VCaP (cell line): ENCODE data around the gene ATPAF1.
"Not testable (repeated sequence)": the region's sequence is repeated elsewhere in the genome, so short reads cannot be mapped to it uniquely, and the experiment has no call there.

ENCODE experiments used
- H3K27ac ChIP-seq: fragments of 450-650 bp; 2 replicates; pipeline ENCODE4 v1.5.1; 2017
- CTCF ChIP-seq: fragments of 450-650 bp; conservative IDR thresholded peaks from 2 replicates; pipeline ENCODE4 v1.5.1; 2017; ENCODE audit warnings: mild to moderate bottlenecking, moderate library complexity

The ATPAF1 gene

GRCh38 chr1:46670134-46670533 lies 2.0 kb upstream of the ATPAF1 start:
- TF ChIP-seq CTCF: no peak
- H3K27ac ChIP-seq: no peak overlapping the region

- no peak for TF ChIP-seq CTCF
- H3K27ac ChIP-seq: peak overlapping the region; percentile 91; the same call in 1 of the 2 replicates
Observed at GRCh38 chr1:46665983-46666382, 2.2 kb downstream of the ATPAF1 start.

GRCh38 chr1:46662919-46663318 lies 5.2 kb downstream of the ATPAF1 start:
- H3K27ac ChIP-seq: not testable (repeated sequence)

- H3K27ac ChIP-seq: not testable (repeated sequence)
Observed at GRCh38 chr1:46660116-46660515, 8.0 kb downstream of the ATPAF1 start.

DNA sequence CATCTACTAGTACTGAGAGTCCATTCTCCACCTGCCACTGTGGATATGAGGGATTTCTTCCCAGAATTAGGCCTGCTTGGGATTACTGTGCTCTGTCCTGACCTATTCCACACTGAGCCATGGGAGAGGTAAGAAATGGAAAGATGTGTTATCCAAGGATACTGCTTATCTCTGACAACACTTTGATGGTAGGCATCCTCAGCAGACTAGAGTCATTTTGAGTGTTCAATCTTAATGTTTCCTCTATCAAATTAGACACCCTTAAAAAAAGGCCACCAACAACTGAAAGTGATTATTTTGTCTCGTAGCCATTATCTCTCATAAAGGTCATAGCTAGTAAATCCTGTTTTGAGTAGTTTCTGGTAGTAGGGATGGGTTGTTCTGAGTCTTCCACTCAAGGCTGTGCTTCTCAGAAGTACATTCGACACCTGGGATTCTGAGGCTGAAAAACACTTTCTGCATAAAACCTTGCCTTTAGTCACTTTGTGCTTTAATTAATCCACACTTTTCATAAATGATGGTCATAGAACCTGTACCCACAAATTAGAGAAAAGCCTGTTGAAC lies 8.8 kb downstream of the ATPAF1 start:
- H3K27ac ChIP-seq: no peak overlapping the region
- TF ChIP-seq CTCF: no peak

DNA sequence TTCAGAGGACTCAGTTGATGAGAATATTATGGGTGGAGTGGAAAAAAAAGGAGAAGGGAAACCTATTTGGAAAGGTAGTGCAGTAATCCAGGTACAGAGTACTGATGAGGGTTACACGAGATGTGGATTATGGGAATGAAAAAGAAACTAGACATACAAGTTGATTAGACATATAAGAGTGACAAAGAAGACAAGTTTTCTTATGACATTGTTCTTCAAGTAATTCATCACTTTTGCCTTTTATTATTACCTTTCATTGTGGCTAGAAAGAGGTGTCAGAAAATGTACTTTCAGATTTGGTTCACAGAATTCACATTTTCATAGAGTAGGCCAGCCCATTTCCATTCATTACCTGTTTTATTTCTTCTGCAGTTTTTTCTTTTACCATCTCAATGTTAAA lies 10.4 kb downstream of the ATPAF1 start:
- no peak for TF ChIP-seq CTCF
- no peak overlapping the region for H3K27ac ChIP-seq

- H3K27ac ChIP-seq: no peak overlapping the region
- no peak for TF ChIP-seq CTCF
Observed at GRCh38 chr1:46656643-46657042, 11.5 kb downstream of the ATPAF1 start.

GRCh38 chr1:46655848-46656247 lies 12.3 kb downstream of the ATPAF1 start:
- TF ChIP-seq CTCF: no peak
- no peak overlapping the region for H3K27ac ChIP-seq

GRCh38 chr1:46654698-46655097 lies 13.5 kb downstream of the ATPAF1 start:
- H3K27ac ChIP-seq: not testable (repeated sequence)
